SK-N-MC (cell line): ENCODE data around the gene CYB561D2.

ENCODE experiments used
- EZH2 ChIP-seq: fragments of 200-600 bp; sonication (generic); IDR thresholded peaks from one replicate; pipeline ENCODE4 v1.6.1; 2017; ENCODE audit warnings: antibody characterized with exemption
- FOXP2 ChIP-seq: optimal IDR thresholded peaks from 2 replicates; pipeline ENCODE3; 2011; ENCODE audit warnings: mild to moderate bottlenecking, moderate library complexity; ENCODE audit not compliant: insufficient read depth; ENCODE audit errors: extremely low read length, control extremely low read depth
- POLR2AphosphoS5 ChIP-seq: IDR thresholded peaks from 2 replicates; pipeline ENCODE4 v1.6.1; 2012; ENCODE audit warnings: mild to moderate bottlenecking, low read depth, low read length, borderline replicate concordance

- TF ChIP-seq EZH2 = no peak
- TF ChIP-seq FOXP2 = no peak
- TF ChIP-seq POLR2AphosphoS5 = no peak
Observed at GRCh38 chr3:50338965-50339364, 11.7 kb upstream of the CYB561D2 start.
